ENCODE measurements around the gene ARL8B.

Gene ARL8B

DNA sequence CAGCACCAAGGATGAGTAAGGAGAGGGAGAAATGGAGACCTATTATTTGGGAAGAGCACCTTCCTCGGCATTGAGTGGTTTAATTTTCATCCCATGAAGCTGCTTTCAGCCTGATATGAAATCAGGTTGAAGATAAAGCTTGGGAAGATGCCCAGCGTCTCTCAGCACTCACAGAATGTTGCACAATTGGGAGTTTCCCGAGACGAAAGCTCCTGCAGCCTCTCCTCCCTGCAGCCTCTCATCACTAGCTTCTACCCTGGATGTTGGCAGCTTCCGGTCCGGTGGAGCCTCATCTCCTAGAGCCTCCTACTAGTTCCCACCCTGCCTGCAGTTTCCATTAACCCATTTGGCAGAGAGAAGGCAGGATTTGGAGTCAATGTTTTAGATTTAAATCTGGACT lies 105.7 kb downstream of the ARL8B start:
- no peak overlapping the region for H3K27ac Mint-ChIP-seq
- no peaks in the 10 kb centered on the region for H3K4me1 Mint-ChIP-seq
- no peaks in the 10 kb centered on the region for H3K9me3 Mint-ChIP-seq
- CTCF ChIA-PET, result interaction anchor here (0.8 to 1.1 kb wide), 3 partner anchors 70 to 198 kb away, joined by 3 to 4 read pairs (median 3); no protein-coding TSS in a partner anchor
- DNase-seq, result no peak
- H3K27me3 Mint-ChIP-seq, result peaks cover 15% of the 10 kb centered on the region
- H3K4me3 Mint-ChIP-seq, result no peak overlapping the region
- no peaks in the 10 kb centered on the region for H3K36me3 Mint-ChIP-seq

DNA sequence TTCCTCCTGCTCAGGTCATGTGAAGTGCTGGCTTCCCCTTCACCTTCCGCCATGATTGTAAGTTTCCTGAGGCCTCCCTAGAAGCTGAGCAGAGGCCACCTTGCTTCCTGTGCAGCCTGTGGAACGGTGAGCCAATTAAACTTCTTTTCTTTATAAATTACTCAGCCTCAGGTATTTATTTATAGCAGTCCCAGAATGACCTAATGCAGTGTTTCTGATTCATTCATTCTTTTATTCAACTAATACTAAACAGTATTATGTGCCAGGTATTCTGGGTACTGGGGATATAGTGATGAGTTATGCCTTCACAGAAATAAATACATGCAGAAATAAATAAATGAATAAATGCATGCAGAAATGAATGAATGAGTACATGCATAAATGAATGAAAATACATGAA lies 107.3 kb downstream of the ARL8B start:
- no peaks in the 10 kb centered on the region for H3K9me3 Mint-ChIP-seq
- DNase-seq, result no peak
- no peaks in the 10 kb centered on the region for H3K4me1 Mint-ChIP-seq
- CTCF ChIA-PET, result no interaction called here
- no peaks in the 10 kb centered on the region for H3K36me3 Mint-ChIP-seq
- peaks cover 15% of the 10 kb centered on the region for H3K27me3 Mint-ChIP-seq
- H3K27ac Mint-ChIP-seq, result no peak overlapping the region
- no peak overlapping the region for H3K4me3 Mint-ChIP-seq
